Stimulated activated CD4-positive, alpha-beta T cell treated with anti-CD3 and anti-CD28 coated beads, Interleukin-12 subunit alpha, Interleukin-12 subunit beta, amount 100 ng/mL, for 4 hours (primary cell): ENCODE data around the gene AFG3L2.
A peak's percentile ranks its signal among the peaks of the same experiment; 100 is the strongest.

Experiments
- DNase-seq: peaks from one replicate; pipeline ENCODE4 v3.0.0-alpha.2; 2020

AFG3L2 gene

GRCh38 chr18:12347895-12348294 lies 29.1 kb downstream of the AFG3L2 start:
- no peak for DNase-seq

DNA sequence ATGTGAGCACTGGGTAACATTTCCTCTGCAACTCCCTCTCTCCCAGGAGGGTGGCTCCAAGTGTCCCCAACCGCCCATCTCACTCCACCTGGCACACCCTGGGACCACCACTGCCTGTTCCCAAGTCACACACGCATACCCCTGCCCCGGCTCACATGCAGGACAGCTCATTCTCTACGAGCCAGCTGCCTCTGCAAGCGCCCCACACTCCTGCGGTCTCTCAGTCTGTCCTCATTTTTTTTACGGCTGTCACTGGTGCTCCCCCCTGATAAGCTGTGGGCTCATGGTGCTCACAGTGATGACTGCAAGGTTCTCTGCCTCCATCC lies 30.8 kb downstream of the AFG3L2 start:
- no peak for DNase-seq

DNA sequence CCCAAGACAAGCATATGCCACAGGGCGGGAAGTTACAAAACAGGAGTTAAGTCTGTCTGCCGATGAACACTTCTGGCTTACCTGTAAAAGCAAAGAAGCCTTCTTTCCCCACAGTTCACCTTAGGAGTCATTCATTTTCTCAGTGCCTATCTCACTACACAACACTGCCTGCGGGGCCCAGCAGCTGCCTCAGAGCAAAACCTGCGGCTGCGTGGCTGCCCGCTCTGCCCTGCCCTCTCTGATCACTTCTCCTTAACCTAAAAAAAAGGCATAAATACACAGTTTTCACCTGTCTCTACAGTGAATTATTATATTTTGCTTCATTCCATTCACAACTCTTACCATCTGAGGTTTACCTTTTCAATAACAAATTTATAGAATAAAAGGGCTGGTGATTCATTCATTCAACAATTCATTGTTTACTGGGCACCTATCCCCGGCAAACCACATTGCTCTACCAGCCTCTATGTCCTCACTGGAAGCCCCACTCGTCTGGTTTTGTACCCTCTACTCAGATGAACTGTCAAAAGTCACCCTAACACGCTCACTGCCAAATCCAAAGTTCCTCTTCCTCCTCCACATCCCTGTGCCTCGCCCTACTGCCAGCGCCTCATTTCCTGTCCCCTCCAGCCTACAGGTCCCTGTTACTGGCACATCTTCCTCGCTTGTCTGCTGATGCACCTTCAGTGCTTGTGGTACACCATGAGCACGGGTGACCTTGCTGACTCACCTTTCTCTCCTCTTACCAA lies 31.4 kb downstream of the AFG3L2 start:
- no peak for DNase-seq

DNA sequence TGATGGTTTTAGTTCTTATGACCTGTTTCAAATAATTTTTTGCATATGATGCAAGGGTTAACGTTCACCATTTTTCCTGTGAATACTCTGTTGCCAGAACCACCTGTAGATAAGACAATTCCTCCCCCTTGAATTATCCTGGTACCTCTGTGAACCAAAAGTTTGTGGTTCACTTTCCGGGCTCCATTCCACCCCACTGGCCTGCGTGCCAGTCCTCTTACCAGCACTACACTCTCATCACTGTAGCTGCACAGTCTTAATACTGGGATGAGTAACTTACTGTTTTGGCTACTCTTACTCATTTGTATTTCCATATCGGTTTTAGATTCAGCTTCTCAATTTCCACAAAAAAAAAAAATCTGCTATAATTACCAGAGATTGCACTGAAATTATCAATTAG lies 34.4 kb downstream of the AFG3L2 start:
- DNase-seq, result no peak

DNA sequence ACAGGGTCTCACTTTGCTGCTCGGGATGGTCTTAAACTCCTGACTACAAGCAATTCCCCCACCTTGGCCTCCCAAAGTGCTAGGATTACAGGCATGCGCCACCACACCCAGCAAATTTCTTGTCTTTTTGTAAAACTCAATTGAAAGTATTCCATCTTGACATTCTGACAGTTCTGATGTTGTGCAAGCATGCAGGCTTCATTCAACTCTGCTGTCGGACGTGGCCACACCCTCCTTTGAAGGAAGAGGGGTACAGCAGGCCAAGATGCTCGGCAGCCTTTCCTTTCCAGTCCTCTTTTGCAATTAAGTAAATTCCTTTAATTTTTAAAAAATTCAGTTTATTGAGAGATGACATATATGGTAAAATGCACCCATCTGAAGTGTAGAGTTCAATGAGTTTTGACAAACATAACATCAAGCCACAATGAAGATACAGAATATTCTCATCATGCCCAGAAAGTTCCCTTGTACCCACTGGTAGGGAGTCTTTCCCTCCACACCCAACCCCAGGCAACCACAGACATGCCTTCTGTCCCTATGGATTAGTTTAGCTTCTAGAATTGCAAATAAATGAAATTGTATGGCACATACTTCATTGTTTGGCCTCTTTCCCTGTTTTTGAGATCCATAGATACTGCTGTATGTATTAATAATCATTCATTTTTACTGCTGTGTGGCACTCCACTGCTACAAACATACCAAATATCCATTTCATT lies 35.9 kb downstream of the AFG3L2 start:
- no peak for DNase-seq

GRCh38 chr18:12338382-12338781 lies 38.6 kb downstream of the AFG3L2 start:
- no peak for DNase-seq

DNA sequence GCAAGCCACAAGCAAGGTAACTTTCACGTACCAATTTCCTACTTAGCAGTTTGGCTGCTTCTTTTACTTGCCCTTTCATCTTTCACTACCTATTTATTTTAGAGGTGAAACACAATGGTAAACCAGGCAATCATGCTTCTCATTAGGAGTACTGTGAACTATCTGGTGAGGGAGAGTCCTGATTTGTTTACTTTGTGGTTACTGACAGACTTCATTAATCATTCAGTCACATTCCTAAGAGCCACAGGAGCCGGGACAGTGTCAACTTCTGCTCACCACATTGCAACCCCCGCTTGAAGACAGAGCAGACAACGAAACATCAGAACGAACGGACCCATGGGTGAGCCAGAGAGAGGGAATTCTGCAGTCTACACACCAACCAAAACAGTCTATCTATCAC lies 40.1 kb downstream of the AFG3L2 start:
- no peak for DNase-seq

DNA sequence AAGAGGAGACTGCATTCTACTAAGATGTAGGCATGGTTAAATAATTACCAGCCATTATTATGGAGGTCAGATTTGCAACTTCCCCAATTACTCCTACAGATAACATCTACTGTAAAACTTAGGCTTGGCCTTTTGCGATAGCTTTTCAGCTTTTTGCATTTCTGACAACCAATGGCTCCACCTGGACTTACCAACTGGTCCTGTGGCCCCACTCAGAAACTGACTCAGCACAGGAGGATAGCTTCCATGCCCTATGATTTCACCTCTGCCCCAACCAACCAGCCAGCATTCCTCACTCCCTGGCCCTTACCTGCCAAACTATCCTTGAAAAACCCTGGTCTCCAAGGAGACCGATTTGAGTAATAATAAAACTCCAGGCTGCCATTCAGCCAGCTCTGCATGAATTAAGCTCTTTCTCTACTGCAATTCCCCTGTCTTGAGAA lies 40.8 kb downstream of the AFG3L2 start:
- no peak for DNase-seq

DNA sequence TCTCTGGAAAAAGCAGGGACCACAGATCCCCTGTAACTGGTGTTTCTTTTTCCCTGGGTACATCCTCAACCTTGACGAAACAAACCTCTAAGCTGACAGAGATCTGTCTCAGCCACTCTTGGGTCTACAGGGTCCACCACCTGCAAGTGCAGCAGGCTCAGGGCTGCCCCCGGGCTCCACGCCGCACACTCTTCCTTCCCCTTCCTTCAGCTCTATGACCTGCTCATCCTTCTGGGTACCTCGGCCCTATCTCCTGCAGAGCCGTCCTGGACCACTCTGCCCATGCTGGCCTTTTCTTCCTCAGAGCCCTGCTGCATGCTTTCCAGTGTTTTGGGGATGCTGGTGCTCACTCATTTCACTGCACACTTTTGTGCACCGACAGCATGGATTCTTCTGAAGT lies 41.5 kb downstream of the AFG3L2 start:
- DNase-seq, result no peak

- DNase-seq, result no peak
Measured at GRCh38 chr18:12334863-12335262, 42.2 kb downstream of the AFG3L2 start.

DNA sequence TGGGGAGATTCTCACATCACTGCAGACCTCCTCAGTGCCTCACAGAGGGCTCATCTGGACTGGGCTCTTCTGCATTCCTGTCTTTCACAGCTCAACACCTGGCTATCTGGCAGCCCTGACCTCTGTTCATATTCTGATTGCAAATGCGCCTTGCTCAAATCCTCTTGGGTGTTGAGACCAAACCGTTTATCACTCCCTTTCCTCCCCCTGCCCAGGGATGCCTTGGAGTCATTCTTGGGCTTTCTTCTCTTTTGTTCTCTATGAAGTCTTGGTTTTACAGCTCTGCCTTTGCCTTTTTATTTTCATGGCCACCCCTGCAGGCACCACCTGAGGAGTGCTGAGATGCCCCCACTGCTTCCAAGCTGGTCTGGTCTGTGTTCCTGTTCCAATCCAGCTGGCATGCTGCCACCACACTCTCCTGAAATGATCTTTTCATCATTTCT lies 42.6 kb downstream of the AFG3L2 start:
- DNase-seq, result no peak

DNA sequence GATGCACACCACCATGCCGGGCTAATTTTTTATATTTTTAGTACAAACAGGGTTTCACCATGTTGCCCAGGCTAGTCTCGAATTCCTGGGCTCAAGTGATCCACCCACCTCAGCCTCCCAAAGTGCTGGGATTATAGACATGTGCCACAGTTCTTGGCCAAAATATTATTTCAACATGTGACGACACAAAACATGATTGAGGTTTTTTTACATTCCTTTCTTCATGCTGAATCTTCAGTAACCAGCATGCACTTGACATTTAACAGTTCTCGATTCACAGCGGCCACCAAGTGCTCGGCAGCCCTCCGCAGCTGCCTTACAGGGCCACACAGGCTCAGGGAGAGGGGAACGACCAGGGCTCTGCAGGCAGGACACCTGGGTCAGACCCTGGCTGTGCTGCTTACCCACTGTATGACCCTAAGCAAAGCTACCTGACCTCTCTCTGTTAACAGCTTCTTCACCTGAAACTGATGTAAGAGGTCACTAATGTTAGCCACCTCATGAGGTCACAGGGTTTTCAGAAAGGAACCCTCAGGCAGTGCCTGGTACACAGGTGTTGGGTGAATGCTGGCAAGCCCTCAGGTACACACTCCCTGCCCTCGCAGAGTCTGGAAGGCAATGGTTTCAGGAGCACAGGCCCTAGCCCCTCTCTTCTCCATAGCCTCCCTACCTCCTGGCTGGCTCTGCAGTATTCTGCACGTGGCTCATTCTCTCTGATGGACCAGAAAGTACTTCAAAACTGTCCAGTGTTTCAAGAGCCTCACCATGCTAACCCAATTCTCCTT lies 43.3 kb downstream of the AFG3L2 start:
- no peak for DNase-seq

DNA sequence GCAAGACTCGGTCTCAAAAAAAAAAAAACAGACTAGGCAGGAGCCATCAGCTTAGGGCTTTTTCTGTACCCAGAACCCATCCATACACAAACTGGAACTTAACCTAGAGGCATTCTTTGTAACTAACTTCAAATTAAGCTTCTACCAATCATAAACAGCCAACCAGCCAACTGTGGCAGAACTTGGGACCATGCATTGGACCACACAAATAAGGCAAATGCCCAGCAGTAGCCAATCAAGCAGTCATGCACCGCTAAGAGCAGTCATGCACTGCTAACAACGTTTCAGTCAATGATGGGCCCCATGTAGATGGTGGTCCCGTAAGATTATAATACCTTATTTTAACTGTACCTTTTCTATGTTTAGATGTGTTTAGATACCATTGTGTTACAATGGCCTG lies 46.3 kb downstream of the AFG3L2 start:
- DNase-seq, result no peak

DNA sequence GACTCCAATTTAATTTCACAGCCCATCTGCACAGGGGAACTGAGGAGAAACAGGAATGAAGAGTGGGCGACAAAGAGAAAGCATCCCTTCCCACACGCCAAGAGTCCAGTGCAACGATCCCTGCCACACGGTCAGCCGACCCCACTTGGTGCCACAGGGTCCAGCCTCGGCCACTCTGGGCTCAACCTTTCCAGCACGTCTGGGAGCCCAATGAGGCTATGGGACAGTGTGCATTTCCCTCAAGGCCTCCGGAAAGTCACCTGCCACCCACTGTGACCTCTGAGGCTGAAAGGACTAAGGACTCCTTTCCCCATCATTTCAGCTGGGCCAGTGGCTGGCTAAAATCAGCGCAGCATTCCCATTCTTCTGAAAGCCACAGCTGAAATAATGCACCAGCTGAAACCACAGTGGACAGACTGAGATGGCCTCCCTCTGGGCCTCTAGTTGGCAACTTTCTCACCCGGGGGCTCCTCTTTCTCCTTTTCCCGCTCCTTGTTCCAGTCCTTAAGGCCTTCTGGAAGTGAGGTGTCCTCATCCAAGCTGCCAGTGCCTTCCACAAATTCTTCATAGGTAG lies 47.8 kb downstream of the AFG3L2 start:
- no peak for DNase-seq

DNA sequence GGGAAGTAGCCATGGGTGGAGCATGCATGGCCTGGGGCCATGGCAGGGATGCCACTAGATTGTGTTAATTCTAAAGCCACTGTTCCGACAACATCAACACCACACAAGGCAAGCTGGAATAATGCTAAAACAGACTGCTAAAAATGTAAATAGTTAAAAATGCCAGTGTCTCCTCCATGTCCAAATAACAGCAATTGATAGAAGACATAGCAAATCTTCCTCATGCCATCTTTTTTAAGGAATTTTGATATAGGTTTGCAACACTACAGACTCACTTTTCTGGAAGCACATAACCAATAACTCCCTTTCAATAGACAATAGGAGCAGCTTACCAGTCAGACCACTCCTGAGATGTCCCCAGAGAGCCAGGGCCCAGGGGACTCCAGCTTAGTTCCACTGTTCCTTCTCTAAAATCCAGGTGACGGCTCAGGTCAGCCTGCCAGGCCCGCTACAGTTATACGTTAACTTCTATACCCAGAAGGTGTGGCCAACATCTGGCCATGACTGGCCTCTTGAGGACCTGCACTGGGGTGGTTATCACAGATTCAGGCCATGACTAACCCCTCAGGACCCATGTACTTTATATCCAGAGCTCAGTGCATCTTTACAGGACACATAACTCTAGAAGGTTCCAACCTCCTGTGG lies 48.7 kb downstream of the AFG3L2 start:
- DNase-seq, result no peak

- DNase-seq, result peak; percentile 75
Measured at GRCh38 chr18:12327510-12328178, 49.4 kb downstream of the AFG3L2 start.

DNA sequence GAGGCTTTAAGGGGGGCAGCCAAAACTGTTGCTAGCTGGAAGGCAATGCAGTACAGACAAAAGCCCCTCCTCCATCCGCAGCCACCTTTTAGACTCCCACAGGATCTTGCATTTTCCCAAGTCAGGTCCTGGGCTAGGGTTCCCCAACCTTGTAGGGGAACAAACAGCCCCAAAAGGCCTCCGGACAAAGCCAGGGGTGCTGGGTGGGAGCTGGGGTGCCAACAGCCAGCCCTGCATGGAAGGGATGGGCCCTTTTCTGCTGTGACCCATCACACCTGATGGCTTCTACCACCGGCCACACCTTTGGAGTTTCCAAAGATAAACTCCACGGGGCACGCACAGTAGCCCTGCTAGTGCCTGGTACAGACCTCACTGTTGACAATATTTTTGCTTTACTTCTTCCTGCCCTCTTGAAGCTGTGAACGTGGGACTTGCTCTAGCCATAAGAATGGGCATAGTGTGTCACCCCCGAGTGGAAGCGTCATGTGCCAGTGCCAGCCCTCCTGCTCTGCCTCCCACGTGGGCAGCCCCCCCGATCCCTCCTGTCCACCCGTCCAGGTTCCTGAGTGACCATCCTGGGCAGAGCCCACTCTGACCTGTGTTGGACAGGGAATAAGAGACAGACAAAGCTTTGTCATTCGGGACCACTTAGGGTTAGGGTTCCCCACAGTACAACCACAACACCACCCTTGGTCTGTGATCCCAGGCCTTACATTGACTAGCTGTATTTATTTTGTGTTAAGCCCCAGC lies 50.1 kb downstream of the AFG3L2 start:
- no peak for DNase-seq

DNA sequence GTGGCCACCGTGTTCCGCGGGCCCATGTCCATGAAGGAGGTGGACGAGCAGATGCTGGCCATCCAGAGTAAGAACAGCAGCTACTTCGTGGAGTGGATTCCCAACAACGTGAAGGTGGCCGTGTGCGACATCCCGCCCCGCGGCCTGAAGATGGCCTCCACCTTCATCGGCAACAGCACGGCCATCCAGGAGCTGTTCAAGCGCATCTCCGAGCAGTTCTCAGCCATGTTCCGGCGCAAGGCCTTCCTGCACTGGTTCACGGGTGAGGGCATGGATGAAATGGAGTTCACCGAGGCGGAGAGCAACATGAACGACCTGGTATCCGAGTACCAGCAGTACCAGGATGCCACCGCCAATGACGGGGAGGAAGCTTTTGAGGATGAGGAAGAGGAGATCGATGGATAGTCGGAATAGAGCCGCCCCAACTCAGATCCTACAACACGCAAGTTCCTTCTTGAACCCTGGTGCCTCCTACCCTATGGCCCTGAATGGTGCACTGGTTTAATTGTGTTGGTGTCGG lies 51.2 kb downstream of the AFG3L2 start:
- no peak for DNase-seq

GRCh38 chr18:12324991-12325725 lies 51.9 kb downstream of the AFG3L2 start:
- DNase-seq, result no peak

GRCh38 chr18:12321333-12321732 lies 55.7 kb downstream of the AFG3L2 start:
- no peak for DNase-seq

DNA sequence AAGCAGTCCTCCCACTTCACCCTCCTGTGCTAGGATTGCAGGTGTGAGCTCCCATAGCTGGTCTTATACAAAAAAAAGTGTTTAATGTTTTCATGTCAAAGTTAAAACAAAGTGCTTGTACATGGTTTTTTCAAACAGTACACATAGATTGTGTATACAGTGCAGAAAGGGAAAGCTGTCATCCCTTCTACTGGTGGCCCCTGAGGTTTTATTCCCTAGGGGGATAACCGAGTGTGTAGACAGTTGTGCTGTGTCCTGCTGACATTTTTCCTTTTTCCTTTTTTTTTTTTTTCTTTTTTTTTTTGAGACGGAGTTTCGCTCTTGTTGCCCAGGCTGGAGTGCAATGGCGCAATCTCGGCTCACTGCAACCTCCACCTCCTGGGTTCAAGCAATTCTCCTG lies 58.2 kb downstream of the AFG3L2 start:
- no peak for DNase-seq
